ENCODE measurements around the gene CFAP299. TPM values are rescaled to one million over a fixed set of nuclear protein-coding genes. Genes with fewer than 3 reads are reported as not detected.

CFAP299 gene
- total RNA-seq, 1 experiment from 2014 or later, result not detected

- TF ChIP-seq CTCF (IDR thresholded peaks at IDR 0.05 in 2 of 3, conservative IDR thresholded peaks at IDR 0.05 in 1 of 3; ENCODE audit: borderline replicate concordance in 1 of 3, insufficient read depth in 1 of 3, low read depth in 2 of 3, low read length in 2 of 3) (no peak), ELF1 (IDR thresholded peaks at IDR 0.05; ENCODE audit: borderline replicate concordance, low read depth) (no peak), ATF3 (IDR thresholded peaks at IDR 0.05) (no peak), CBX3 (IDR thresholded peaks at IDR 0.05; ENCODE audit: low read depth) (no peak), POLR2A (IDR thresholded peaks at IDR 0.05; ENCODE audit: borderline replicate concordance, extremely low read depth, insufficient read depth, insufficient read length) (no peak)
Measured at GRCh38 chr4:80305466-80305865, 30.1 kb upstream of the CFAP299 start (continued).

GRCh38 chr4:80306260-80306659 is 29.3 kb upstream of the CFAP299 start:
- CTCF ChIA-PET, result no interaction called here

More at GRCh38 chr4:80306260-80306659, 29.3 kb upstream of the CFAP299 start:
- Histone ChIP-seq H3K79me2 (ENCODE audit: insufficient read depth, low read length) (no peaks in the 10 kb centered on the region), H3K9ac (ENCODE audit: low read length) (no peak overlapping the region), H3K4me2 (ENCODE audit: low read length) (no peak overlapping the region), H4K20me1 (ENCODE audit: insufficient read depth) (no peaks in the 10 kb centered on the region), H3K9me2 (ENCODE audit: insufficient read depth) (no peaks in the 10 kb centered on the region), H3K9me3 (ENCODE audit: control insufficient read depth in 1 of 2, insufficient read depth in 1 of 2, low read depth in 1 of 2, low read length in 2 of 2) (no peaks in the 10 kb centered on the region), H3K27ac (ENCODE audit: low read depth, low read length) (no peak overlapping the region), H3K36me3 (ENCODE audit: control insufficient read depth in 1 of 2, insufficient read depth in 2 of 2, low read length in 2 of 2) (no peaks in the 10 kb centered on the region), H3K4me3 (replicated peaks in 1 of 2; ENCODE audit: low read depth in 1 of 2, low read length in 2 of 2) (no peak overlapping the region), H2AFZ (ENCODE audit: low read depth, low read length, poor library complexity, severe bottlenecking) (no peak overlapping the region), H3K27me3 (ENCODE audit: insufficient read depth, low read length) (peaks cover 63% of the 10 kb centered on the region), H3K4me1 (ENCODE audit: control insufficient read depth in 1 of 2, insufficient read depth in 2 of 2, low read length in 2 of 2) (no peaks in the 10 kb centered on the region)
- no peak for ATAC-seq
- intact Hi-C loops (cut with micrococcal nuclease), result no loop called here
- TF ChIP-seq YY1 (IDR thresholded peaks at IDR 0.05; ENCODE audit: extremely low read depth, insufficient replicate concordance, low read depth, low read length) (no peak), ZBTB33 (IDR thresholded peaks at IDR 0.05; ENCODE audit: extremely low read depth, insufficient replicate concordance, low read length) (no peak), JUND (IDR thresholded peaks at IDR 0.05) (no peak)
- POLR2A ChIA-PET, result no interaction called here
- DNase-seq (ENCODE audit: low read depth, low spot score), result no peak
- RAD21 ChIA-PET (ENCODE audit: low non-redundant PET in 1 of 2, low total read pairs in 2 of 2, uncharacterized antibody in 2 of 2, unreplicated experiment in 2 of 2), result no interaction called here
- no TSS peak for BruUV-seq (replicated peaks)

All from HCT116 (cell line).